Measurements from ENCODE around the gene MFSD6.

GRCh38 chr2:190443778-190444481 is 35.8 kb downstream of the MFSD6 start:
- TF ChIP-seq, protein P1, sequence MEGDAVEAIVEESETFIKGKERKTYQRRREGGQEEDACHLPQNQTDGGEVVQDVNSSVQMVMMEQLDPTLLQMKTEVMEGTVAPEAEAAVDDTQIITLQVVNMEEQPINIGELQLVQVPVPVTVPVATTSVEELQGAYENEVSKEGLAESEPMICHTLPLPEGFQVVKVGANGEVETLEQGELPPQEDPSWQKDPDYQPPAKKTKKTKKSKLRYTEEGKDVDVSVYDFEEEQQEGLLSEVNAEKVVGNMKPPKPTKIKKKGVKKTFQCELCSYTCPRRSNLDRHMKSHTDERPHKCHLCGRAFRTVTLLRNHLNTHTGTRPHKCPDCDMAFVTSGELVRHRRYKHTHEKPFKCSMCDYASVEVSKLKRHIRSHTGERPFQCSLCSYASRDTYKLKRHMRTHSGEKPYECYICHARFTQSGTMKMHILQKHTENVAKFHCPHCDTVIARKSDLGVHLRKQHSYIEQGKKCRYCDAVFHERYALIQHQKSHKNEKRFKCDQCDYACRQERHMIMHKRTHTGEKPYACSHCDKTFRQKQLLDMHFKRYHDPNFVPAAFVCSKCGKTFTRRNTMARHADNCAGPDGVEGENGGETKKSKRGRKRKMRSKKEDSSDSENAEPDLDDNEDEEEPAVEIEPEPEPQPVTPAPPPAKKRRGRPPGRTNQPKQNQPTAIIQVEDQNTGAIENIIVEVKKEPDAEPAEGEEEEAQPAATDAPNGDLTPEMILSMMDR (tag by site-specific recombination; IDR thresholded peaks at IDR 0.05): no peak
- TF ChIP-seq, protein P2, sequence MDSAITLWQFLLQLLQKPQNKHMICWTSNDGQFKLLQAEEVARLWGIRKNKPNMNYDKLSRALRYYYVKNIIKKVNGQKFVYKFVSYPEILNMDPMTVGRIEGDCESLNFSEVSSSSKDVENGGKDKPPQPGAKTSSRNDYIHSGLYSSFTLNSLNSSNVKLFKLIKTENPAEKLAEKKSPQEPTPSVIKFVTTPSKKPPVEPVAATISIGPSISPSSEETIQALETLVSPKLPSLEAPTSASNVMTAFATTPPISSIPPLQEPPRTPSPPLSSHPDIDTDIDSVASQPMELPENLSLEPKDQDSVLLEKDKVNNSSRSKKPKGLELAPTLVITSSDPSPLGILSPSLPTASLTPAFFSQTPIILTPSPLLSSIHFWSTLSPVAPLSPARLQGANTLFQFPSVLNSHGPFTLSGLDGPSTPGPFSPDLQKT (IDR thresholded peaks at IDR 0.05; ENCODE audit: borderline replicate concordance, low read depth, low read length): no peak
- TF ChIP-seq ZNF133 (tag by site-specific recombination; IDR thresholded peaks at IDR 0.05): no peak
